ENCODE measurements around the gene SLC25A22. TPM values are rescaled to one million over a fixed set of nuclear protein-coding genes. Genes with fewer than 3 reads are reported as not detected.

SLC25A22 gene
- total RNA-seq, 1 experiment from 2014 or later = 25.2 TPM

DNA sequence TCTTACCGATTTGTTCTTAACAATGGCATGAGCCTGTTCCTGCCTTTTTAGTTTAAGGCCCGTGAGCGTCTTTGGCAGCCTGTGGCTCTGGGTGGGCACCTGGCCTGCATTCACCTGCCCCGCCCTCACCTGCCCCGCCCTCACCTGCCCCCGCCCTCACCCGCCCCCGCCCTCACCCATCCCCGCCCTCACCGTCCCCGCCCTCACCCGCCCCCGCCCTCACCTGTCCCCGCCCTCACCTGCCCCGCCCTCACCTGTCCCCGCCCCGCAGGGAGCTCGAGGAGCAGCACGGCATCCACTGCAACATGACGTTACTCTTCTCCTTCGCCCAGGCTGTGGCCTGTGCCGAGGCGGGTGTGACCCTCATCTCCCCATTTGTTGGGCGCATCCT is 35.0 kb downstream of the SLC25A22 start:
- Histone ChIP-seq H3K36me3 (replicated peaks; ENCODE audit: control insufficient read depth, insufficient read depth, low read length) (peaks cover 38% of the 10 kb centered on the region), H3K4me3 (ENCODE audit: insufficient read depth, low read depth, low read length) (no peak overlapping the region), H3K27me3 (ENCODE audit: control insufficient read depth, insufficient read depth, low read length) (no peaks in the 10 kb centered on the region)
- DNase-seq = peak; percentile 97

DNA sequence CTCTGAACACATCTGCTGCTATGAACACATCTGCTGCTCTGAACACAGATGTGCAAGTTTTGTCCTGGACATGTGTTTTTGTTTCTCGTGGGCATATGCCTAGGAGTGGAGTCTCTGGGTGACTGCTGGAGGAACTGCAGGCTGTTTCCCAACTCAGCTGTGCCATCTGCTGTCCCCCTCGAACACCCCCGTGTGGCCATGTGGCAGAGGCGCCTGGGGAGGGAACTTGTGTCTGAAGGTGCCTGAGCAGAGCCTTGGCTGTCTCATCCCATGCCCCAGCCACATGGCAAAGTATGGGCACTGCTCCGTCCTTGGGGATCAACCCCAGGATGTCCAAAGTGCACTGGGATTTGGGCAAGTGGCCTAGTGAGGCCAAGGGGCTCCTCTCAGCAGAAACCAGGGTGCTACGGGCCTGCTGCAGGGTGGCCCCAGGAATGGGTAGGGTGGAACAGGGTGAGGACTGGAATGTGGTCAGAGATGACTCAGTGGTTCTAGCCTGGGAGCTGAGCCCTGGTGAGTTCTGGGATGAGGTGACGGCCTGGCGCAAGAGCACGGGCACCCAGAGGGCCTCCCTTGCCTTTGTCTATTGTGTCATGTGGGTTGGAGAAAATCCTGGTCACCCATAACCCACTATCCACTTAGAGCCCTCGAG is 35.5 kb downstream of the SLC25A22 start:
- Histone ChIP-seq H3K36me3 (replicated peaks; ENCODE audit: control insufficient read depth, insufficient read depth, low read length) (peaks cover 40% of the 10 kb centered on the region), H3K4me3 (ENCODE audit: insufficient read depth, low read depth, low read length) (no peak overlapping the region), H3K27me3 (ENCODE audit: control insufficient read depth, insufficient read depth, low read length) (no peaks in the 10 kb centered on the region)
- peak; percentile 79 for DNase-seq

DNA sequence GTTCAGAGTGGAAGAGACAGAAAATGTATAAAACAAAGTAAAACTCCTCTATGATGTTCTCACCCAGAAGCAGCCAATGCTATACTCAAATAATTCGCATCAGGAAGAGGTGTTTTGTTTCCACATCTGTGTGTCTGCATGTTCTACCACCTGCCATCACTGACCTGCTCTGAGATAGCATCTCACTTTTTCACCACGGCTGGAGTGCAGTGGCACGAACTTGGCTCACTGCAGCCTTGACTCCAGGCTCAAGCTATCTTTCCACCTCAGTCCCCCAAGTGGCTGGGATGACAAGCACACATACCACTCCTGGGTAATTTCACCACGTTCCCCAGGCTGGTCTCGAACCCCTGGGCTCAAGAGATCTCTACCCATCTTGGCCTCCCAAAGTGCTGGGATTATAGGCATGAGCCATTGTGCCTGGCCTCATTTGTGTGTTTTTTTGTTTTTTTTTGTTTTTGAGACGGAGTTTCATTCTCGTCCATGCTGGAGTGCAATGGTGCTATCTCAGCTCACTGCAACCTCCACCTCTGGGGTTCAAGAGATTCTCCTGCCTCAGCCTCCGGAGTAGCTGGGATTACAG is 36.5 kb downstream of the SLC25A22 start:
- Histone ChIP-seq H3K4me3 (ENCODE audit: insufficient read depth, low read depth, low read length) (no peak overlapping the region), H3K36me3 (replicated peaks; ENCODE audit: control insufficient read depth, insufficient read depth, low read length) (peaks cover 46% of the 10 kb centered on the region), H3K27me3 (ENCODE audit: control insufficient read depth, insufficient read depth, low read length) (no peaks in the 10 kb centered on the region)
- DNase-seq = peak; percentile 15

- DNase-seq = peak; percentile 6
- peaks cover 50% of the 10 kb centered on the region for H3K36me3 ChIP-seq (replicated peaks; ENCODE audit: control insufficient read depth, insufficient read depth, low read length)
Observed at GRCh38 chr11:760236-760635, 37.8 kb downstream of the SLC25A22 start.

GRCh38 chr11:749731-750130 is 48.4 kb downstream of the SLC25A22 start:
- DNase-seq = peak; percentile 9
- Histone ChIP-seq H3K27me3 (ENCODE audit: control insufficient read depth, insufficient read depth, low read length) (no peaks in the 10 kb centered on the region), H3K36me3 (replicated peaks; ENCODE audit: control insufficient read depth, insufficient read depth, low read length) (peaks cover 2% of the 10 kb centered on the region; the same call in 1 of the 2 replicates), H3K4me3 (ENCODE audit: insufficient read depth, low read depth, low read length) (no peak overlapping the region)

More at GRCh38 chr11:760236-760635, 37.8 kb downstream of the SLC25A22 start:
- H3K27me3 ChIP-seq (ENCODE audit: control insufficient read depth, insufficient read depth, low read length) = no peaks in the 10 kb centered on the region
- no peak overlapping the region for H3K4me3 ChIP-seq (ENCODE audit: insufficient read depth, low read depth, low read length)

DNA sequence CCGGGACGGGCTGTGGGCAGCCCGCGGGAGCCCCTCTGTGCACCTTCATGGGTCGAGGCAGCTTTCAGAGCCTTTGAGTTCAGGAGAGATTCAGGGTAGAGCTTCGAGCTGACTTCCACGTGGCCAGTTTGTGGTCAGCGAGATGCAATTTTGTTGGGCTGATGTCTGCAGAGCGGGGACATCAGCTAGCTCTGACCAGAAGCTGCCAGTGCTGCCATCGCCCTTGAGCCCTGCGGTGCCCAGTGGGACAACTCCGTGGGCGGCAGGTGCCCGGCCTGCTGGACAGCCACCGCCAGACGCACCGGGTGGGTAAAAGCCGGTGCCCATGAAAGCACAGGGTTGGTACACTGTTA is 50.1 kb downstream of the SLC25A22 start:
- Histone ChIP-seq H3K4me3 (ENCODE audit: insufficient read depth, low read depth, low read length) (peak overlapping the region; percentile 95), H3K27me3 (ENCODE audit: control insufficient read depth, insufficient read depth, low read length) (no peaks in the 10 kb centered on the region), H3K36me3 (replicated peaks; ENCODE audit: control insufficient read depth, insufficient read depth, low read length) (peaks cover 2% of the 10 kb centered on the region; the same call in 1 of the 2 replicates)
- no peak for DNase-seq

DNA sequence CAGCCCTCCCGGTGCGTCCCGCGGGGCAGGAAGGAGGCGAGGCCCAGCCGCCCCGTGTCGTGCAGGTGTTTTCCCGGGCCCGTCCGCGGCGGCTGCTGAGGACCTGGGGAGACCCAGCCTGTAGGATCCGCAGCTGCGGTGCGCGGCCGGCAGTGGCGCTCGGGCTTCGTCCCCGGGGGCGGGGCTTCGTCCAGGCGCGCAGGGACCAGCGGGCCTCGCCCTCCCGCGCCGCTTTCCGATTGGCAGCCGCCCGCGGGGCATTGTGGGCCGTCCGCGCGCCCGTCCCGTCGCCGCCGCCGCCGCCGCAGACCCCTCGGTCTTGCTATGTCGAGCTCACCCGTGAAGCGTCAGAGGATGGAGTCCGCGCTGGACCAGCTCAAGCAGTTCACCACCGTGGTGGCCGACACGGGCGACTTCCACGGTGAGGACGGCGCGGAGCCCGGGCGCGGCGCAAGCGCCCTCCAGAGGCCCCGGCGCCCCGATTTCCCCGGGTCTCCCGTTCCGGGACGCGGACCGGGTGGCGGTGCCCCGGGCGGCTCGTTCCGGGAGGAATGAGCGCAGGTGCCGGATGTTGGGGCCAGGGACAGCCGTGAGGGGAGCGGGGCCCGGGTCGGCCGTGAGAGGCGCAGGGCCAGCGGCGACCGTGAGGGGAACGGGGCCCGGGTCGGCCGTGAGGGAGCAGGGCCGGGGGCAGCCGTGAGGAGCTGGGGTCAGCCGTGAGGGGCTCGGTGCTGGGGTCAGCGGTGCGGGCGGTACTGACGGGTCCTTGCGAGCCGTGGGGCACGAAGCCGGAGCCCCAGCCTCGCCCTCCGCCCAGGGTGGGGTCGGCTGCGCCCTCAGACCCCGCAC is 50.7 kb downstream of the SLC25A22 start, which contains the start of gene TALDO1:
TSS of gene TALDO1 (plus strand) at position 307 of the 849 bp plus-strand sequence. CDS start at position 325, 18 bp downstream.
- Histone ChIP-seq H3K27me3 (ENCODE audit: control insufficient read depth, insufficient read depth, low read length) (no peaks in the 10 kb centered on the region), H3K36me3 (replicated peaks; ENCODE audit: control insufficient read depth, insufficient read depth, low read length) (no peaks in the 10 kb centered on the region; the same call in 1 of the 2 replicates), H3K4me3 (ENCODE audit: insufficient read depth, low read depth, low read length) (peak within 1 kb of the TSS; percentile 95)
- peak; percentile 99 for DNase-seq

GRCh38 chr11:746289-747157 is 51.6 kb downstream of the SLC25A22 start:
- Histone ChIP-seq H3K4me3 (ENCODE audit: insufficient read depth, low read depth, low read length) (peak overlapping the region; percentile 95), H3K27me3 (ENCODE audit: control insufficient read depth, insufficient read depth, low read length) (no peaks in the 10 kb centered on the region), H3K36me3 (replicated peaks; ENCODE audit: control insufficient read depth, insufficient read depth, low read length) (no peaks in the 10 kb centered on the region; the same call in 1 of the 2 replicates)
- no peak for DNase-seq

- no peaks in the 10 kb centered on the region for H3K27me3 ChIP-seq (ENCODE audit: control insufficient read depth, insufficient read depth, low read length)
- H3K36me3 ChIP-seq (replicated peaks; ENCODE audit: control insufficient read depth, insufficient read depth, low read length) = no peaks in the 10 kb centered on the region; the same call in 1 of the 2 replicates
- no peak for DNase-seq
- no peak overlapping the region for H3K4me3 ChIP-seq (ENCODE audit: insufficient read depth, low read depth, low read length)
Observed at GRCh38 chr11:745428-745827, 52.7 kb downstream of the SLC25A22 start.

DNA sequence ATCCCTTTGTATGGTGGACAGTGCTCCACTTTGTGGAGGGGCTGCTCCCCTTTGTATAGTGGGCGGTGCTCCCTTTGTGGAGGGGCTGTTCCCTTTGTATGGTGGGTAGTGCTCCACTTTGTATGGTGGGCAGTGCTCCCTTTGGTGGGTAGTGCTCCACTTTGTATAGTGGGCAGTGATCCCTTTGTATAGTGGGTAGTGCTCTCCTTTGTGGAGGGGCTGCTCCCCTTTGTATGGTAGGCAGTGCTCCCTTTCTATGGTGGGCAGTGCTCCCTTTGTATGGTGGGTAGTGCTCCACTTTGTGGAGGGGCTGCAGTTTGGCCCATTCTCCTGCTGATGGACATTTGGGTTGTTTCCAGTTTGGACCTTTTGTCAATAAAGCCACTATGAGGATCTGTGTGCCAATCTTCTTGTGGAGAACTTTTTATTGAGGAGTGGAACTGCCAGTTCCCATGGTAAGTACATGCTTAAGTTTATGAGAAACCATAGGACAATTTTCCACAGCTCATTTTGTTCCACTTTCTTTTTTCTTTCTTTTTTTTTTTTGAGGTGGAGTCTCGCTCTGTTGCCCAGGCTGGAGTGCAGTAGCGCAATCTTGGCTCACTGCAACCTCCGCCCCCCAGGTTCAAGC is 55.4 kb downstream of the SLC25A22 start:
- Histone ChIP-seq H3K27me3 (ENCODE audit: control insufficient read depth, insufficient read depth, low read length) (no peaks in the 10 kb centered on the region), H3K4me3 (ENCODE audit: insufficient read depth, low read depth, low read length) (no peak overlapping the region), H3K36me3 (replicated peaks; ENCODE audit: control insufficient read depth, insufficient read depth, low read length) (no peaks in the 10 kb centered on the region)
- peak; percentile 7 for DNase-seq

DNA sequence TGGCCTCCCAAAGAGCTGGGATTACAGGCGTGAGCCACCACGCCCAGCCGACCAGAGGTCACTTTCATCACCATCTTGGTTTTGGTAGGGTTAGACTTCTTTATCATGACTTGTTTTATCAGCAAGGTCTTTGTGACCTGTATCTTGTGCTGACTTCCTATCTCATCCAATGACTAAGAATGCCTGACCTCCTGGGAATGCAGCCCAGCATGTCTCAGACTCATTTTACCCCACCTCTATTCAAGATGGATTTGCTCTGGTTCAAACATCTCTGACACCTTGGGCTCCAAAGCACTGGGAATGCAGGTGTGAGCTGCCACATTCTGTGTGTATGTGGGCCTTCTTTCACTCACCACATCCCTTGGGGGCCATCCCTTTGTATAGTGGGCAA is 55.9 kb downstream of the SLC25A22 start:
- DNase-seq = peak; percentile 7
- no peaks in the 10 kb centered on the region for H3K36me3 ChIP-seq (replicated peaks; ENCODE audit: control insufficient read depth, insufficient read depth, low read length)
- no peaks in the 10 kb centered on the region for H3K27me3 ChIP-seq (ENCODE audit: control insufficient read depth, insufficient read depth, low read length)
- H3K4me3 ChIP-seq (ENCODE audit: insufficient read depth, low read depth, low read length) = no peak overlapping the region

All from H7 (cell line).